HepG2 (cell line): ENCODE measurements around the gene SLC2A2. TPM values are rescaled to one million over a fixed set of nuclear protein-coding genes. Genes with fewer than 3 reads are reported as not detected.

Experiments
- AGO2 ChIP-seq: fragments of 200-400 bp; formaldehyde crosslinking; optimal IDR thresholded peaks from 2 replicates; pipeline ENCODE3; 2017; ENCODE audit warnings: mild to moderate bottlenecking, low read depth, low read length, moderate library complexity
- EZH2 ChIP-seq: conservative IDR thresholded peaks from 2 replicates; pipeline ENCODE4 v1.6.1; 2012; ENCODE audit warnings: mild to moderate bottlenecking, low read depth, low read length, moderate library complexity
- FOXK2 ChIP-seq: fragments of 450-650 bp; IDR thresholded peaks from 2 replicates; pipeline ENCODE4 v1.6.1; 2016
- HBP1 ChIP-seq: IDR thresholded peaks from 2 replicates; pipeline ENCODE4 v1.6.1; 2016; ENCODE audit warnings: low read depth, control low read depth
- KDM5A ChIP-seq: fragments of 200-600 bp; sonication (generic); IDR thresholded peaks from 2 replicates; pipeline ENCODE4 v1.7.0; 2018; ENCODE audit warnings: antibody characterized with exemption, mild to moderate bottlenecking, low read length, borderline replicate concordance
- KLF16 ChIP-seq, 2 experiments: sonication (generic) in 1 of 2; formaldehyde crosslinking in 1 of 2; IDR thresholded peaks; 2 replicates each; pipeline versions ENCODE4 v1.6.1 to v1.8.0; 2016 to 2023; ENCODE audit warnings: missing genetic modification reagents in 2 of 2, missing compliant biosample characterization in 1 of 2
- PTBP1 ChIP-seq: fragments of 200-400 bp; formaldehyde crosslinking; IDR thresholded peaks from 2 replicates; pipeline ENCODE4 v1.6.1; 2018; ENCODE audit warnings: low read length, low read depth; ENCODE audit not compliant: poor library complexity, severe bottlenecking
- THAP8 ChIP-seq: sonication (generic); formaldehyde crosslinking; IDR thresholded peaks from 2 replicates; pipeline ENCODE4 v1.5.1; 2020; ENCODE audit warnings: missing genetic modification reagents, mild to moderate bottlenecking, borderline replicate concordance
- THRA ChIP-seq: sonication (generic); formaldehyde crosslinking; IDR thresholded peaks from 2 replicates; pipeline ENCODE4 v1.4.0; 2020; ENCODE audit warnings: missing genetic modification reagents, borderline replicate concordance
- ZBED4 ChIP-seq: sonication (generic); formaldehyde crosslinking; IDR thresholded peaks from 2 replicates; pipeline ENCODE4 v1.4.0; 2020; ENCODE audit warnings: missing genetic modification reagents, borderline replicate concordance
- ZNF30 ChIP-seq: sonication (generic); formaldehyde crosslinking; IDR thresholded peaks from 2 replicates; pipeline ENCODE4 v1.5.0; 2020; ENCODE audit warnings: mild to moderate bottlenecking, missing genetic modification reagents
- ZNF33B ChIP-seq: sonication (generic); formaldehyde crosslinking; IDR thresholded peaks from 2 replicates; pipeline ENCODE4 v1.5.1; 2020; ENCODE audit warnings: mild to moderate bottlenecking, missing genetic modification reagents
- ZNF431 ChIP-seq: sonication (generic); formaldehyde crosslinking; IDR thresholded peaks from 2 replicates; pipeline ENCODE4 v1.9.0; 2022; ENCODE audit warnings: missing genetic modification reagents, low read depth, mild to moderate bottlenecking, borderline replicate concordance
- ZNF503 ChIP-seq: sonication (generic); formaldehyde crosslinking; IDR thresholded peaks from 2 replicates; pipeline ENCODE4 v1.4.0; 2020; ENCODE audit warnings: missing genetic modification reagents
- ZNF510 ChIP-seq: sonication (generic); formaldehyde crosslinking; IDR thresholded peaks from 2 replicates; pipeline ENCODE4 v1.4.0; 2020; ENCODE audit warnings: low read depth, mild to moderate bottlenecking, missing genetic modification reagents
- ZNF552 ChIP-seq: sonication (generic); formaldehyde crosslinking; IDR thresholded peaks from 2 replicates; pipeline ENCODE4 v1.9.0; 2022; ENCODE audit warnings: missing genetic modification reagents, mild to moderate bottlenecking, borderline replicate concordance
- ZNF713 ChIP-seq: sonication (generic); formaldehyde crosslinking; IDR thresholded peaks from 2 replicates; pipeline ENCODE4 v1.4.0; 2020; ENCODE audit warnings: mild to moderate bottlenecking, missing genetic modification reagents
- ZSCAN22 ChIP-seq: sonication (generic); formaldehyde crosslinking; IDR thresholded peaks from 2 replicates; pipeline ENCODE4 v1.4.0; 2020; ENCODE audit warnings: mild to moderate bottlenecking, missing genetic modification reagents
- polyA plus RNA-seq, 8 experiments: library from polyadenylated mRNA; depleted of rRNA in 3 of 8; stranded (reverse) in 7 of 8; unstranded in 1 of 8; fragments of >200 nt; fragmentation: Illumina TruSeq in 4 of 8; extraction: Trizol in 4 of 8; gene quantifications; 2 replicates each; pipeline versions ENCODE4 v1.2.1 to v1.2.3, GENCODE V29; 2011 to 2016; ENCODE audit warnings: low read depth in 4 of 8, missing spikeins in 1 of 8, mixed read lengths in 1 of 8; ENCODE audit not compliant: insufficient read depth in 1 of 8
- total RNA-seq, 5 experiments: library from RNA; depleted of rRNA; stranded (reverse); fragments of >200 nt; fragmentation: Illumina TruSeq; extraction: Trizol; gene quantifications; 2 replicates each; pipeline ENCODE4 v1.2.3, GENCODE V29; 2016; ENCODE audit warnings: low read depth in 1 of 5

The SLC2A2 gene
- total and polyA plus RNA-seq, 2 of the 13 experiments (the other 11 are each of a cell fraction or from before 2014, with no cell fraction given) = 19.5 to 23.2 TPM

- peak; percentile 86; the same call in 1 of the 2 replicates for TF ChIP-seq ZNF431 (CRISPR knock-in tag)
- TF ChIP-seq THRA = peak; percentile 93
- TF ChIP-seq ZNF552 = no peak
- TF ChIP-seq ZNF713 (CRISPR knock-in tag) = no peak
- TF ChIP-seq PTBP1 = no peak
- TF ChIP-seq ZBED4 = 0 out of 2 replicates have a peak, but pooled peaks have one; percentile 58
- peak; percentile 97 for TF ChIP-seq ZNF503 (CRISPR knock-in tag)
- TF ChIP-seq KDM5A = no peak; the same call in 1 of the 2 replicates
- peak in 1 of 2 experiments; percentile 97; a peak in 2 of 4 replicates for TF ChIP-seq KLF16 (CRISPR knock-in tag; IDR thresholded peaks at IDR 0.05)
- TF ChIP-seq ZNF30 (CRISPR knock-in tag) = 0 out of 2 replicates have a peak, but pooled peaks have one; percentile 48
- TF ChIP-seq THAP8 (CRISPR knock-in tag) = no peak
- TF ChIP-seq ZNF33B = no peak
- no peak; the same call in 1 of the 2 replicates for TF ChIP-seq ZSCAN22 (CRISPR knock-in tag)
- peak; percentile 95 for TF ChIP-seq FOXK2
- TF ChIP-seq EZH2 = no peak
- TF ChIP-seq ZNF510 (CRISPR knock-in tag) = peak; percentile 44; the same call in 1 of the 2 replicates
- TF ChIP-seq AGO2 = no peak
- TF ChIP-seq HBP1 (CRISPR knock-in tag) = no peak
Observed at GRCh38 chr3:171044835-171045793, 18.6 kb upstream of the SLC2A2 start (continued).
